Body of pancreas (tissue), 4 donors: ENCODE results near the gene MSX1. TPM values are rescaled to one million over a fixed set of nuclear protein-coding genes. Genes with fewer than 3 reads are reported as not detected.

Source experiments
- ATAC-seq: fragments of 150-250 bp; one replicate; pipeline ENCODE4 v1.9.1; 2016
- DNase-seq, 4 donors: peaks; one replicate each; pipeline ENCODE4 v3.0.0-alpha.2; 2019
- H3K27ac ChIP-seq, 4 donors: fragments of 200-600 bp; sonication (generic); 1 replicate in 3 of 4; 2 replicates in 1 of 4; pipeline versions ENCODE4 v1.5.1 to v1.6.1; 2016 to 2019; ENCODE audit warnings: mild to moderate bottlenecking in 1 of 4, mixed read lengths in 1 of 4, moderate library complexity in 1 of 4
- H3K27me3 ChIP-seq, 2 donors: fragments of 200-600 bp; sonication (generic); one replicate each; pipeline ENCODE4 v1.6.0; 2016; ENCODE audit warnings: mild to moderate bottlenecking in 1 of 2
- H3K36me3 ChIP-seq, 2 donors: fragments of 200-600 bp; sonication (generic); replicated peaks in 1 of 2; 2 replicates each; pipeline ENCODE4 v1.5.1; 2016; ENCODE audit warnings: low read depth in 2 of 2; ENCODE audit not compliant: insufficient read depth in 1 of 2
- H3K4me1 ChIP-seq: fragments of 200-600 bp; sonication (generic); one replicate; pipeline ENCODE4 v1.6.0; 2016
- H3K4me3 ChIP-seq, 2 donors: fragments of 200-600 bp; sonication (generic); 1 replicate in 1 of 2; 2 replicates in 1 of 2; pipeline ENCODE4 v1.5.1; 2016 to 2019
- H3K9me3 ChIP-seq, 3 donors: fragments of 200-600 bp; sonication (generic); 1 replicate in 2 of 3; 2 replicates in 1 of 3; pipeline ENCODE4 v1.5.1; 2016
- CTCF ChIP-seq, 7 experiments: fragments of 450-650 bp in 4 of 7; fragments of 200-600 bp in 3 of 7; sonication (generic) in 3 of 7; IDR thresholded peaks; one replicate each; pipeline ENCODE4 v1.5.1; 2016 to 2019; ENCODE audit warnings: antibody characterized with exemption in 7 of 7
- POLR2A ChIP-seq, 3 donors: fragments of 450-650 bp; IDR thresholded peaks; one replicate each; pipeline ENCODE4 v1.6.1; 2016; ENCODE audit warnings: antibody characterized with exemption in 3 of 3, mild to moderate bottlenecking in 2 of 3
- WGBS, 2 donors: methylation state at CpG; one replicate each; pipeline ENCODE4 v1.1.5; 2017; 5-methylcytosine and 5-hydroxymethylcytosine counted together
- intact Hi-C: fragments of 100-400 bp; cut with DNase I; formaldehyde crosslinking; loops from one replicate; pipeline ENCODE4 v1.15.1; 2023
- total RNA-seq, 2 donors: library from RNA; depleted of rRNA; stranded (reverse); fragments of >200 nt; gene quantifications; one replicate each; pipeline ENCODE4 v1.1.0, GENCODE V29; 2016

MSX1 gene
- total RNA-seq, 2 donors from 2014 or later: 3.9 to 7.6 TPM

GRCh38 chr4:4899202-4899925 lies 39.9 kb downstream of the MSX1 start:
- no peak overlapping the region for H3K27ac ChIP-seq
- intact Hi-C loops: no loop called here
- no peaks in the 10 kb centered on the region for H3K27me3 ChIP-seq
- H3K9me3 ChIP-seq: no peaks in the 10 kb centered on the region
- TF ChIP-seq POLR2A (IDR thresholded peaks at IDR 0.05) (no peak), CTCF (IDR thresholded peaks at IDR 0.05) (no peak)
- no peak for ATAC-seq
- no peaks in the 10 kb centered on the region for H3K36me3 ChIP-seq
- 69 to 72% methylated on average over 5 of the region's 5 CpGs for WGBS, 2 donors
- DNase-seq: no peak
- no peaks in the 10 kb centered on the region for H3K4me1 ChIP-seq
- no peak overlapping the region for H3K4me3 ChIP-seq

GRCh38 chr4:4901877-4902276 lies 42.4 kb downstream of the MSX1 start:
- H3K9me3 ChIP-seq: no peaks in the 10 kb centered on the region
- H3K27ac ChIP-seq: no peak overlapping the region
- no peaks in the 10 kb centered on the region for H3K4me1 ChIP-seq
- DNase-seq (no peak), ATAC-seq (no peak)
- no peak for TF ChIP-seq CTCF (IDR thresholded peaks at IDR 0.05)
- TF ChIP-seq POLR2A (IDR thresholded peaks at IDR 0.05): no peak
- WGBS, 2 donors: 53 to 60% methylated on average over 2 of the region's 2 CpGs
- no peak overlapping the region for H3K4me3 ChIP-seq
- H3K27me3 ChIP-seq: no peaks in the 10 kb centered on the region
- no peaks in the 10 kb centered on the region for H3K36me3 ChIP-seq
- intact Hi-C loops: no loop called here

- Histone ChIP-seq H3K27ac (no peak overlapping the region), H3K9me3 (no peaks in the 10 kb centered on the region), H3K4me3 (no peak overlapping the region), H3K4me1 (no peaks in the 10 kb centered on the region), H3K27me3 (no peaks in the 10 kb centered on the region), H3K36me3 (no peaks in the 10 kb centered on the region)
- DNase-seq (no peak), ATAC-seq (no peak)
- 31 to 45% methylated on average over 2 of the region's 2 CpGs for WGBS, 2 donors
- intact Hi-C loops: no loop called here
- TF ChIP-seq CTCF (IDR thresholded peaks at IDR 0.05): no peak
- TF ChIP-seq POLR2A (IDR thresholded peaks at IDR 0.05): no peak
These were observed 52.7 kb downstream of the MSX1 start for GRCh38 chr4:4912155-4912554.

- DNase-seq (peak in 2 of 4 donors; percentile 4 to 9), ATAC-seq (peak; percentile 30)
- Histone ChIP-seq H3K4me1 (no peaks in the 10 kb centered on the region), H3K9me3 (no peaks in the 10 kb centered on the region), H3K27me3 (no peaks in the 10 kb centered on the region), H3K27ac (no peak overlapping the region), H3K4me3 (no peak overlapping the region), H3K36me3 (no peaks in the 10 kb centered on the region)
- TF ChIP-seq CTCF (IDR thresholded peaks at IDR 0.05): no peak
- no peak for TF ChIP-seq POLR2A (IDR thresholded peaks at IDR 0.05)
- intact Hi-C loops: no loop called here
- 69 to 79% methylated on average over 2 of the region's 2 CpGs for WGBS, 2 donors
These were observed 53.7 kb downstream of the MSX1 start for GRCh38 chr4:4913147-4913561.

Other genes starting within 250 kb of the MSX1 start
- 1 to 10 TPM in 1 of 2 donors, not detected in 1; 3.1 TPM for gene CYTL1, start 159.8 kb downstream of the MSX1 start, total RNA-seq
- gene STK32B, start 191.8 kb downstream of the MSX1 start, total RNA-seq: 1 to 10 TPM; 1.3 to 4.9 TPM